IMR-90 (cell line): ENCODE data around the gene CPN2. TPM values are rescaled to one million over a fixed set of nuclear protein-coding genes. Genes with fewer than 3 reads are reported as not detected.

Experiments
- ATAC-seq: fragments of 200-7000 bp; cut with Tn5 transposase; 2 replicates; pipeline ENCODE4 v1.9.1; 2020; ENCODE audit warnings: low read depth, mild to moderate bottlenecking, moderate library complexity
- BruUV-seq: library from RNA; stranded (reverse); fragments of 400-500 nt; replicated peaks from 2 replicates; lab custom pipeline; 2021; lab: Mats Ljungman, UMichigan
- CTCF ChIA-PET: fragments of 300-600 bp; formaldehyde crosslinking; extraction: SDS; loops from one replicate; lab custom pipeline; 2021; ENCODE audit warnings: antibody characterized with exemption; lab: Yijun Ruan, JAX
- POLR2A ChIA-PET: fragments of 300-600 bp; sonication (Branson Sonifier 250); formaldehyde crosslinking; loops from one replicate; lab custom pipeline; 2022; ENCODE audit warnings: antibody characterized with exemption; ENCODE audit not compliant: unreplicated experiment; lab: Charles Lee
- DNase-seq: peaks from one replicate; pipeline ENCODE4 v3.0.0; 2013
- H2AFZ ChIP-seq: replicated peaks from 2 replicates; pipeline ENCODE3; 2013; ENCODE audit warnings: low read length, mild to moderate bottlenecking; ENCODE audit not compliant: poor library complexity
- H2AK5ac ChIP-seq: 2 replicates; pipeline ENCODE4 v1.6.1; 2013; ENCODE audit warnings: low read depth, low read length, inconsistent platforms
- H2AK9ac ChIP-seq: replicated peaks from 2 replicates; pipeline ENCODE3; 2013; ENCODE audit warnings: mild to moderate bottlenecking, low read depth, low read length, moderate library complexity; ENCODE audit not compliant: poor library complexity
- H2BK120ac ChIP-seq: 2 replicates; pipeline ENCODE4 v1.6.1; 2013; ENCODE audit warnings: low read depth, low read length, inconsistent platforms
- H2BK15ac ChIP-seq: 3 replicates; pipeline ENCODE4 v1.6.1; 2013; ENCODE audit warnings: low read depth, low read length, inconsistent platforms
- H2BK20ac ChIP-seq: 2 replicates; pipeline ENCODE4 v1.6.1; 2013; ENCODE audit warnings: low read depth, mild to moderate bottlenecking, inconsistent platforms, low read length, moderate library complexity
- H2BK5ac ChIP-seq: 2 replicates; pipeline ENCODE4 v1.6.1; 2013; ENCODE audit warnings: mild to moderate bottlenecking, low read depth, low read length, inconsistent platforms; ENCODE audit not compliant: poor library complexity, severe bottlenecking
- H3K14ac ChIP-seq: replicated peaks from 2 replicates; pipeline ENCODE4 v1.6.1; 2013; ENCODE audit warnings: low read depth, low read length, inconsistent platforms
- H3K18ac ChIP-seq: 2 replicates; pipeline ENCODE4 v1.6.1; 2013; ENCODE audit warnings: low read depth, low read length, control low read depth
- H3K23ac ChIP-seq: 2 replicates; pipeline ENCODE4 v1.6.1; 2013; ENCODE audit warnings: low read depth, low read length, inconsistent platforms
- H3K27ac ChIP-seq: 2 replicates; pipeline ENCODE4 v1.5.1; 2013; ENCODE audit warnings: mild to moderate bottlenecking, control low read depth, low read length; ENCODE audit not compliant: insufficient read depth
- H3K27me3 ChIP-seq: 2 replicates; pipeline ENCODE4 v1.6.1; 2013; ENCODE audit warnings: low read length; ENCODE audit not compliant: control insufficient read depth, insufficient read depth
- H3K36me3 ChIP-seq: 2 replicates; pipeline ENCODE4 v1.6.1; 2013; ENCODE audit warnings: low read length, mixed read lengths; ENCODE audit not compliant: control insufficient read depth, insufficient read depth
- H3K4ac ChIP-seq: 2 replicates; pipeline ENCODE4 v1.6.1; 2013; ENCODE audit warnings: low read depth, low read length, inconsistent platforms
- H3K4me1 ChIP-seq: 2 replicates; pipeline ENCODE4 v1.6.1; 2013; ENCODE audit warnings: low read length, mixed read lengths; ENCODE audit not compliant: control insufficient read depth, insufficient read depth
- H3K4me2 ChIP-seq: 2 replicates; pipeline ENCODE4 v1.6.1; 2013; ENCODE audit warnings: low read depth, mild to moderate bottlenecking, control low read depth, low read length, moderate library complexity
- H3K4me3 ChIP-seq: 2 replicates; pipeline ENCODE4 v1.5.1; 2013; ENCODE audit warnings: low read depth, mild to moderate bottlenecking, control low read depth, low read length, moderate library complexity; ENCODE audit not compliant: insufficient read depth
- H3K56ac ChIP-seq: 2 replicates; pipeline ENCODE4 v1.6.1; 2013; ENCODE audit warnings: low read length, inconsistent platforms; ENCODE audit not compliant: insufficient read depth; ENCODE audit errors: extremely low read depth
- H3K79me1 ChIP-seq, 2 experiments: 2 replicates each; pipeline ENCODE4 v1.6.1; 2013; ENCODE audit warnings: low read length in 2 of 2, inconsistent platforms in 1 of 2, low read depth in 1 of 2
- H3K9ac ChIP-seq: 2 replicates; pipeline ENCODE4 v1.6.1; 2013; ENCODE audit warnings: low read depth, low read length, control low read depth
- H3K9me1 ChIP-seq: 2 replicates; pipeline ENCODE4 v1.6.1; 2013; ENCODE audit warnings: low read length, inconsistent platforms; ENCODE audit not compliant: insufficient read depth
- H3K9me3 ChIP-seq: 2 replicates; pipeline ENCODE4 v1.6.1; 2013; ENCODE audit warnings: low read length; ENCODE audit not compliant: control insufficient read depth, insufficient read depth
- H4K20me1 ChIP-seq: 2 replicates; pipeline ENCODE4 v1.6.1; 2013; ENCODE audit warnings: low read length, inconsistent platforms; ENCODE audit not compliant: insufficient read depth
- H4K5ac ChIP-seq: 2 replicates; pipeline ENCODE4 v1.6.1; 2013; ENCODE audit warnings: mild to moderate bottlenecking, low read depth, low read length, control low read depth
- H4K8ac ChIP-seq, 2 experiments: 2 replicates each; pipeline ENCODE4 v1.6.1; 2013; ENCODE audit warnings: low read depth in 2 of 2, low read length in 2 of 2, control low read depth in 1 of 2, inconsistent platforms in 1 of 2
- H4K91ac ChIP-seq: 2 replicates; pipeline ENCODE4 v1.6.1; 2013; ENCODE audit warnings: low read depth, low read length, inconsistent platforms; ENCODE audit not compliant: insufficient read depth
- NFE2L2 ChIP-seq: fragments of 150-350 bp; IDR thresholded peaks from 2 replicates; pipeline ENCODE4 v1.6.1; 2016; ENCODE audit warnings: low read depth, mild to moderate bottlenecking, low read length
- WGBS, 2 experiments: methylation state at CpG; one replicate each; pipeline versions ENCODE4 v1.1.5 to v1.1.7; 2013; ENCODE audit warnings: missing lambda C conversion rate in 2 of 2; ENCODE audit not compliant: insufficient read length in 1 of 2; ENCODE audit errors: extremely low coverage in 2 of 2; 5-methylcytosine and 5-hydroxymethylcytosine counted together
- dilution Hi-C: fragments of 300-500 bp; cut with HindIII; formaldehyde crosslinking; loops from one replicate; pipeline ENCODE4 v1.14.3; 2018; ENCODE audit warnings: low sequenced_read_pairs; ENCODE audit not compliant: unreplicated experiment
- in situ Hi-C: fragments of 300-500 bp; cut with MboI; formaldehyde crosslinking; loops from 3 replicates; pipeline ENCODE4 v1.14.3; 2019; ENCODE audit warnings: low sequenced_read_pairs, inconsistent platforms, mixed read lengths
- intact Hi-C: fragments of 100-400 bp; cut with micrococcal nuclease; formaldehyde crosslinking; loops from 2 replicates; pipeline ENCODE4 v1.10.0; 2022
- polyA plus RNA-seq, 3 experiments: library from polyadenylated mRNA; depleted of rRNA; stranded (reverse); fragments of >200 nt; gene quantifications; 2 replicates each; pipeline ENCODE4 v1.2.3, GENCODE V29; 2012; ENCODE audit warnings: low replicate concordance in 1 of 3
- total RNA-seq: library from RNA; depleted of rRNA; stranded (reverse); fragments of >200 nt; gene quantifications from 2 replicates; pipeline ENCODE4 v1.2.3, GENCODE V29; 2012

Gene CPN2
- total and polyA plus RNA-seq, 2 of the 4 experiments (the other 2 are of a cell fraction), result 0.07 TPM; not detected in 1

DNA sequence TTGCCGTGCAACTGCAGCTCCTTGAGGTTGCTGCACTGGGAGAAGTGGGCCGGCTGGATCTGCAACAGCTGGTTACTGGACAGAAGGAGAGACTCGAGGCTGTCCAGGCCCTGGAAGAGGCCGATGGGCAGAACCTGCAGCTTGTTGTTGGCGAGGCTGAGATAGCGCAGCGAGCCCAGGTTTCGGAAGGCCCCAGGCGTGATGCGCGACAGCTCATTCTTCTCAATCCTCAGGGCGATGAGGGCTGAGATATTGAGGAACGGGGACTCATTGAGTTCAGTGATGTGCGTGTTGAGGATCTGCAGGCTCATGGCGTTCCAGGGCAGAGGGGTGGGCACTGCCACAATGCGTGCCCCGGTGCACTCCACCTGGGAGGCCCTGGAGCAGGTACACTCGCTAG is 9.4 kb upstream of the CPN2 start:
- no peak overlapping the region for H3K56ac ChIP-seq
- H2AK5ac ChIP-seq, result no peak overlapping the region
- TF ChIP-seq NFE2L2, result no peak
- dilution Hi-C loops, result no loop called here
- no peak overlapping the region for H3K18ac ChIP-seq
- H2BK20ac ChIP-seq, result no peak overlapping the region
- H3K36me3 ChIP-seq, result no peaks in the 10 kb centered on the region
- peak overlapping the region; percentile 15 for H2AFZ ChIP-seq
- in situ Hi-C loops, result no loop called here
- H3K9me3 ChIP-seq, result no peaks in the 10 kb centered on the region
- H3K9me1 ChIP-seq, result peaks cover 16% of the 10 kb centered on the region
- no peak overlapping the region for H3K4ac ChIP-seq
- ATAC-seq, result no peak
- H2BK120ac ChIP-seq, result no peak overlapping the region
- CTCF ChIA-PET, result interaction anchor here (1.0 to 1.5 kb wide), 2 partner anchors 16 to 17 kb away, joined by 3 read pairs; no protein-coding TSS in a partner anchor
- H3K14ac ChIP-seq, result no peak overlapping the region
- no peak overlapping the region for H4K91ac ChIP-seq
- no peak overlapping the region for H3K23ac ChIP-seq
- H3K9ac ChIP-seq, result no peak overlapping the region
- no TSS peak for BruUV-seq
- no peak overlapping the region for H2AK9ac ChIP-seq
- peaks cover 17% of the 10 kb centered on the region for H3K27me3 ChIP-seq
- WGBS, 2 experiments, result 89% methylated on average over 16 of the region's 18 CpGs; no CpG with 5 or more reads in 1 of the 2 experiments
- POLR2A ChIA-PET, result no interaction called here
- H4K5ac ChIP-seq, result no peak overlapping the region
- no peak for DNase-seq
- no peak overlapping the region for H3K4me3 ChIP-seq
- H4K8ac ChIP-seq, result no peak overlapping the region
- intact Hi-C loops, result no loop called here
- H3K27ac ChIP-seq, result no peak overlapping the region
- H3K4me2 ChIP-seq, result no peak overlapping the region
- H2BK5ac ChIP-seq, result no peak overlapping the region
- H3K4me1 ChIP-seq, result peaks cover 12% of the 10 kb centered on the region
- peaks cover 0 to 6% of the 10 kb centered on the region in 2 experiments; a peak in 1 of 4 replicates for H3K79me1 ChIP-seq
- no peak overlapping the region for H2BK15ac ChIP-seq
- no peaks in the 10 kb centered on the region for H4K20me1 ChIP-seq
